DMS153 treated with DMSO at 0.1 percent for 48 hours (cell line): ENCODE measurements around the gene ADAM33.

Experiments
- DNase-seq: peaks from one replicate; lab custom pipeline; 2025; ENCODE audit not compliant: unreplicated experiment; lab: John Stamatoyannopoulos, UW

Gene ADAM33

GRCh38 chr20:3670945-3671344 is 10.9 kb downstream of the ADAM33 start:
- no peak for DNase-seq

- DNase-seq, result no peak
Observed at GRCh38 chr20:3670511-3670910, 11.3 kb downstream of the ADAM33 start.

- DNase-seq, result no peak
Observed at GRCh38 chr20:3669710-3670367, 12.0 kb downstream of the ADAM33 start.

GRCh38 chr20:3667434-3668037 is 14.3 kb downstream of the ADAM33 start:
- DNase-seq, result no peak

GRCh38 chr20:3663858-3664257 is 18.0 kb downstream of the ADAM33 start:
- no peak for DNase-seq

GRCh38 chr20:3663031-3663701 is 18.6 kb downstream of the ADAM33 start, which contains the start of gene GFRA4:
TSS of gene GFRA4 (minus strand) at chr20:3663399. CDS start at chr20:3663399, 0 bp downstream.
- DNase-seq, result no peak

GRCh38 chr20:3661814-3662665 is 19.8 kb downstream of the ADAM33 start:
- DNase-seq, result no peak

- DNase-seq, result no peak
Observed at GRCh38 chr20:3661060-3661813, 20.6 kb downstream of the ADAM33 start.

GRCh38 chr20:3660262-3661059 is 21.3 kb downstream of the ADAM33 start:
- DNase-seq, result no peak

- DNase-seq, result no peak
Observed at GRCh38 chr20:3659492-3660261, 22.1 kb downstream of the ADAM33 start.

- DNase-seq, result no peak
Observed at GRCh38 chr20:3658716-3659491, 22.9 kb downstream of the ADAM33 start.

- no peak for DNase-seq
Observed at GRCh38 chr20:3658019-3658715, 23.6 kb downstream of the ADAM33 start.

GRCh38 chr20:3655131-3655405 is 26.7 kb downstream of the ADAM33 start:
- DNase-seq, result no peak

GRCh38 chr20:3654326-3655130 is 27.3 kb downstream of the ADAM33 start:
- DNase-seq, result no peak

- no peak for DNase-seq
Observed at GRCh38 chr20:3653921-3654320, 27.9 kb downstream of the ADAM33 start.

GRCh38 chr20:3652676-3653596 is 28.9 kb downstream of the ADAM33 start:
- DNase-seq, result no peak
